A673 (cell line): ENCODE measurements around the gene MAP3K5. TPM values are rescaled to one million over a fixed set of nuclear protein-coding genes. Genes with fewer than 3 reads are reported as not detected.

Experiments used
- BruUV-seq: library from RNA; stranded (reverse); fragments of 400-500 nt; replicated peaks from 2 replicates; lab custom pipeline; 2021; lab: Mats Ljungman, UMichigan
- CTCF ChIA-PET: fragments of 300-600 bp; sonication (Branson Sonifier 250); formaldehyde crosslinking; loops from one replicate; lab custom pipeline; 2022; ENCODE audit warnings: antibody characterized with exemption; lab: Charles Lee
- POLR2A ChIA-PET: fragments of 300-600 bp; sonication (Branson Sonifier 250); formaldehyde crosslinking; loops from one replicate; lab custom pipeline; 2022; ENCODE audit warnings: antibody characterized with exemption; ENCODE audit not compliant: low non-redundant PET; lab: Charles Lee
- DNase-seq: peaks from one replicate; pipeline ENCODE4 v3.0.0-alpha.2; 2015; ENCODE audit warnings: low spot score
- H3K27ac ChIP-seq: fragments of 200-600 bp; sonication (generic); 2 replicates; pipeline ENCODE4 v1.5.1; 2016; ENCODE audit warnings: mixed run types, low read depth, mild to moderate bottlenecking, mixed read lengths, antibody characterized with exemption, low read length; ENCODE audit not compliant: poor library complexity, severe bottlenecking
- H3K27me3 ChIP-seq: fragments of 200-600 bp; sonication (generic); replicated peaks from 2 replicates; pipeline ENCODE4 v1.6.1; 2017; ENCODE audit warnings: mixed run types, low read depth, mild to moderate bottlenecking, mixed read lengths, antibody characterized with exemption, low read length; ENCODE audit not compliant: insufficient read depth, poor library complexity
- H3K36me3 ChIP-seq: fragments of 200-600 bp; sonication (generic); 2 replicates; pipeline ENCODE4 v1.6.1; 2016; ENCODE audit warnings: mixed run types, mild to moderate bottlenecking, mixed read lengths, antibody characterized with exemption, low read length; ENCODE audit not compliant: insufficient read depth, poor library complexity, severe bottlenecking
- H3K4me1 ChIP-seq: fragments of 200-600 bp; sonication (generic); 2 replicates; pipeline ENCODE4 v1.6.1; 2017; ENCODE audit warnings: mixed run types, mild to moderate bottlenecking, mixed read lengths, antibody characterized with exemption, low read length; ENCODE audit not compliant: insufficient read depth, poor library complexity, severe bottlenecking
- H3K4me3 ChIP-seq: fragments of 200-600 bp; sonication (generic); 2 replicates; pipeline ENCODE4 v1.5.1; 2016; ENCODE audit warnings: low read depth, mixed run types, mild to moderate bottlenecking, mixed read lengths, low read length; ENCODE audit not compliant: poor library complexity, severe bottlenecking
- H3K9me3 ChIP-seq: fragments of 200-600 bp; sonication (generic); 2 replicates; pipeline ENCODE4 v1.6.1; 2016; ENCODE audit warnings: mixed run types, low read depth, mild to moderate bottlenecking, mixed read lengths, antibody characterized with exemption, low read length; ENCODE audit not compliant: poor library complexity, severe bottlenecking
- EZH2 ChIP-seq: fragments of 200-600 bp; sonication (generic); IDR thresholded peaks from 2 replicates; pipeline ENCODE4 v1.6.1; 2017; ENCODE audit warnings: borderline replicate concordance, low read depth, mild to moderate bottlenecking, mixed read lengths, antibody characterized with exemption, low read length; ENCODE audit not compliant: poor library complexity, severe bottlenecking
- intact Hi-C: fragments of 100-400 bp; cut with micrococcal nuclease; formaldehyde crosslinking; loops from one replicate; pipeline ENCODE4 v1.10.0; 2022; ENCODE audit not compliant: unreplicated experiment
- total RNA-seq: library from RNA; stranded (reverse); gene quantifications from 2 replicates; pipeline ENCODE4 v1.2.3, GENCODE V29; 2021
- TF ChIP-seq, protein P1 (sequence below): fragments of 300-800, 200-600 bp; sonication (generic); conservative IDR thresholded peaks from 2 replicates; pipeline ENCODE4 v1.5.1; 2017; ENCODE audit warnings: low read depth, mild to moderate bottlenecking, antibody characterized with exemption, low read length, moderate library complexity, mixed read lengths

MAP3K5 gene
- total RNA-seq, 1 experiment from 2014 or later, result 5.4 TPM

DNA sequence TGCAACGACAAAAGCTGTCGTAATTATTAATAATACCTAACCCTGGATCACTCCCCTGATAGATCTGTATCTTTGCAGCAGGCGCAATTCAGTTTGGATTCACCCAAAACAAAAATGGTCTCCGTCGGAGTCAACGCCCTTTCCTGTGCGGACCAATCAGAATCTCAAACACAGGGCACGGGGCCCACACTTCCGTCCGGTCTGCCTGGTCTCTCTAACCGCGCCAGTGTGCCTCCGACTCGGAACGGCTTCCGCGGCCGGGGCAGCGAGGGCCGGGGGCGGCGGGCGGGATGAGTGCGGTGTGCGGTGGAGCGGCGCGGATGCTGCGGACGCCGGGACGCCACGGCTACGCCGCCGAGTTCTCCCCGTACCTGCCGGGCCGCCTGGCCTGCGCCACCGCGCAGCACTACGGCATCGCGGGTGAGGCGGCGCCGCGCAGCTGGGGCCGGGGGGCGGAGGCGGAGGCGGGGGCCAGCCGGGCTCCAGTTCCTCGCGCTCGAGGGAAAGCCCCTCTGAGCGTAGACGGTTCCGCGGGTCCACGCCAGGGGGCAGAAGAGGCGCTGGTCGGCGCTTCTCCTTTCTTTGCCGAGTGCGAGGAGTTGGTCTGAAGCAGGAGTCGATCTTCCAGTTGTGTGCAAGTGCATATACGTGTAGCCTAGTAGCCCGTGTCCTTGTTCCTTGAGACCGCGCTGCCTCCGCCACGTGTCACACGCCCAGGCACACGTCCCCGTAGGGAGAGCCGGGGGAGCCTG is 30.3 kb upstream of the MAP3K5 start, which contains the start of gene PEX7:
TSS of gene PEX7 (plus strand) at position 217 of the 752 bp plus-strand sequence. CDS start at position 291, 74 bp downstream.
- POLR2A ChIA-PET, result no interaction called here
- CTCF ChIA-PET, result interaction anchor here (0.6 to 0.7 kb wide), 4 partner anchors 17 to 1673 kb away, joined by 3 to 5 read pairs (median 4); no protein-coding TSS in a partner anchor
- no peak for TF ChIP-seq EZH2
- TF ChIP-seq, protein P1, sequence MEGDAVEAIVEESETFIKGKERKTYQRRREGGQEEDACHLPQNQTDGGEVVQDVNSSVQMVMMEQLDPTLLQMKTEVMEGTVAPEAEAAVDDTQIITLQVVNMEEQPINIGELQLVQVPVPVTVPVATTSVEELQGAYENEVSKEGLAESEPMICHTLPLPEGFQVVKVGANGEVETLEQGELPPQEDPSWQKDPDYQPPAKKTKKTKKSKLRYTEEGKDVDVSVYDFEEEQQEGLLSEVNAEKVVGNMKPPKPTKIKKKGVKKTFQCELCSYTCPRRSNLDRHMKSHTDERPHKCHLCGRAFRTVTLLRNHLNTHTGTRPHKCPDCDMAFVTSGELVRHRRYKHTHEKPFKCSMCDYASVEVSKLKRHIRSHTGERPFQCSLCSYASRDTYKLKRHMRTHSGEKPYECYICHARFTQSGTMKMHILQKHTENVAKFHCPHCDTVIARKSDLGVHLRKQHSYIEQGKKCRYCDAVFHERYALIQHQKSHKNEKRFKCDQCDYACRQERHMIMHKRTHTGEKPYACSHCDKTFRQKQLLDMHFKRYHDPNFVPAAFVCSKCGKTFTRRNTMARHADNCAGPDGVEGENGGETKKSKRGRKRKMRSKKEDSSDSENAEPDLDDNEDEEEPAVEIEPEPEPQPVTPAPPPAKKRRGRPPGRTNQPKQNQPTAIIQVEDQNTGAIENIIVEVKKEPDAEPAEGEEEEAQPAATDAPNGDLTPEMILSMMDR, result peak; percentile 65
- Histone ChIP-seq H3K4me1 (no peaks in the 10 kb centered on the region), H3K36me3 (no peaks in the 10 kb centered on the region), H3K27ac (peak within 1 kb of the TSS; percentile 94), H3K27me3 (no peaks in the 10 kb centered on the region), H3K4me3 (peak within 1 kb of the TSS; percentile 93), H3K9me3 (no peaks in the 10 kb centered on the region)
- peak; percentile 95 for DNase-seq
- no TSS peak for BruUV-seq
- intact Hi-C loops, result no loop called here

GRCh38 chr6:136822046-136822375 is 29.7 kb upstream of the MAP3K5 start:
- POLR2A ChIA-PET, result no interaction called here
- intact Hi-C loops, result no loop called here
- peak overlapping the region; percentile 93 for H3K4me3 ChIP-seq
- no peaks in the 10 kb centered on the region for H3K27me3 ChIP-seq
- DNase-seq, result no peak
- no peaks in the 10 kb centered on the region for H3K36me3 ChIP-seq
- peak overlapping the region; percentile 94 for H3K27ac ChIP-seq
- H3K9me3 ChIP-seq, result no peaks in the 10 kb centered on the region
- no peak for TF ChIP-seq EZH2
- TF ChIP-seq, protein P1, result no peak
- CTCF ChIA-PET, result interaction anchor here (0.6 to 0.7 kb wide), 4 partner anchors 17 to 1674 kb away, joined by 3 to 5 read pairs (median 4); no protein-coding TSS in a partner anchor
- BruUV-seq, result TSS peak; percentile 83
- H3K4me1 ChIP-seq, result no peaks in the 10 kb centered on the region

DNA sequence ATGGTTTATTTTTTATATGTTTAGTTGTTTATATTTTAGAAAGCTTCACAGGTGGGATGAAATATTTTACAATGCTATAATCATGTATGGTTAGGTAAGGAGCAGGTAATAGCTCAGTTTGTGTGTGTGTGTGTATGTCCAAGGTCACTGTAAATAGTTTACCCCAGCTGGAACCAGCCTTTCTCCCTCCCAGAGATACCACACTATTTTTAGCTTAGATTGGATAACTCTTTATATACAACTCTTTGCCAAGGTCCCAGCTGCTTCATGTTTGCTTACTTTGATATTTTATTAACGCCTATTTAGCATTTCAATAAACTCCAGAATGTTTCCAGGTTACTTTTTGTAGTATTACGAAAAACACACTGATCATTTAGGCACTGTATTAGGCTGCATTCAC is 28.3 kb upstream of the MAP3K5 start:
- Histone ChIP-seq H3K36me3 (no peaks in the 10 kb centered on the region), H3K27me3 (no peaks in the 10 kb centered on the region), H3K4me1 (no peaks in the 10 kb centered on the region), H3K27ac (no peak overlapping the region), H3K9me3 (no peaks in the 10 kb centered on the region), H3K4me3 (no peak overlapping the region)
- POLR2A ChIA-PET, result no interaction called here
- no TSS peak for BruUV-seq
- no peak for TF ChIP-seq EZH2
- TF ChIP-seq, protein P1, result no peak
- DNase-seq, result no peak
- intact Hi-C loops, result no loop called here
- CTCF ChIA-PET, result no interaction called here
